NOMO-1 treated with dmso at 0.1 percent for 144 hours (cell line): ENCODE data around the gene PHKB.
"Not testable (repeated sequence)": the region's sequence is repeated elsewhere in the genome, so short reads cannot be mapped to it uniquely, and the experiment has no call there.

Source experiments
- DNase-seq: peaks from one replicate; lab custom pipeline; 2025; ENCODE audit not compliant: unreplicated experiment; lab: John Stamatoyannopoulos, UW

The PHKB gene

DNA sequence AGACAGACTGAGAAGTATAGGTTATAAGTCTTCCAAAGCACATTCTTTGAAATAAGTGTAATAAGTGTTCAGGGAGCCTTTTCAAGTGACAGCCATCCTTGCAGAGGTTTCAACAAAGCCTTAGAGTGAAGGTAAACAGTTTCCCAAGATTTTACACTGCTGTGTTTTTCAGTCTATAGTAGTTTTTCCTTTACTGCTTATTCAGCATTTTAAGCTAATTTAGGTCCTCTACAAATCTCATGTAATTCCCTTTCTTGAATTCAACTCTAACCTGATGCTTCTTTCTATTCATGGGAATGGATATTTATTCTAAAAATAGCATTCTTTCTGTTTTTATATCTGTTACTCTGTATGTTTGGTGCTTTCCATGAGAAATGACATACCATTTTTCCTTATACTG lies 211.3 kb downstream of the PHKB start:
- no peak for DNase-seq

DNA sequence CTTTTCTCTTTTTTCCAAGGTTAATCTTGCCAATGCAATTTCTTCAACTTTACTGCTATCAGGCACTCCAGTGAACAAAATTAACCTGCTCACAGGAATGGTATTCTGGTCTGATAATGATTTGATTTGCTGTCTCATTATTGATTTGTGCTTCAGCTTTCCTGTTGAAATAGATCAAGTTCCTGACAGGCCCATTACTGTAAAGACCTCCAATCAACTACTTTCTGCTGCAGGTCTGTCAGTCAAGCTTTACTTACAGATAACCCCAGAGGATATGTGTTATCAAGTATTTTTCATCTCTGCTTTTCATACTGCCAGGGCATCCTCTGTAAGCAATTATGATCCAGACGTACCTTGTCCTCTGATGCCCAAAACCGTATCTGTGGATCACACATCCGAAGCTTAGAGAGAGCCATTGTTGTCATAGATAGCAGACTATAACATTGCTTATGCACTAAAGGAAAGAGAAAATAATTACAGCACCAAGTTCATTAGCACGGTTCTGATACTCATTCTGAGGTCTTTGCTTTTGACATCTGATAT lies 215.6 kb downstream of the PHKB start:
- no peak for DNase-seq

DNA sequence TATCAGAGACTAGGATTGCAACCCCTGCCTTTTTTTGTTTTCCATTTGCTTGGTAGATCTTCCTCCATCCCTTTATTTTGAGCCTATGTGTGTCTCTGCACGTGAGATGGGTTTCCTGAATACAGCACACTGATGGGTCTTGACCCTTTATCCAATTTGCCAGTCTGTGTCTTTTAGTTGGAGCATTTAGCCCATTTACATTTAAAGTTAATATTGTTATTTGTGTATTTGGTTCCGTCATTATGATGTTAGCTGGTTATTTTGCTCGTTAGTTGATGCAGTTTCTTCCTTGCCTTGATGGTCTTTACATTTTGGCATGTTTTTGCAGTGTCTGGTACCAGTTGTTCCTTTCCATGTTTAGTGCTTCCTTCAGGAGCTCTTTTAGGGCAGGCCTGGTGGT lies 220.4 kb downstream of the PHKB start:
- DNase-seq = not testable (repeated sequence)

DNA sequence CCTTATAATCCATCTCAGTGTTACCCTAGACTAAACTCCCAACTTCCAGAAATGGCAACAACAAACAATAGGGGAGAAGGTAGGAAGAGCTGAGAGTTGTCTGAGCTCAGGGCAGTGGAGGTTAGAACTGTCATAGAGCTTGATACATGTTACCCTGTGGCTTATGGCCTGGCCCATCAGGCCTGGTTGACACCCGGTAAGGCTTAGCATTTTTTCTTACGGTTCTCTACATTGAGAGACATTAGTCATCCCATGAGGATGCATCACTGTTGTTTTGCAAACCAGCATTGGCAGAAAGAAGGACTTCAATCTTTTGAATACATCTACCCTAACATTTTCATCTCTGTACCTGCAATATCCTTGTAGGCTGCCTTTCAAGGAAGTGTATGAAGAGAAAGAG lies 226.6 kb downstream of the PHKB start:
- DNase-seq = no peak

DNA sequence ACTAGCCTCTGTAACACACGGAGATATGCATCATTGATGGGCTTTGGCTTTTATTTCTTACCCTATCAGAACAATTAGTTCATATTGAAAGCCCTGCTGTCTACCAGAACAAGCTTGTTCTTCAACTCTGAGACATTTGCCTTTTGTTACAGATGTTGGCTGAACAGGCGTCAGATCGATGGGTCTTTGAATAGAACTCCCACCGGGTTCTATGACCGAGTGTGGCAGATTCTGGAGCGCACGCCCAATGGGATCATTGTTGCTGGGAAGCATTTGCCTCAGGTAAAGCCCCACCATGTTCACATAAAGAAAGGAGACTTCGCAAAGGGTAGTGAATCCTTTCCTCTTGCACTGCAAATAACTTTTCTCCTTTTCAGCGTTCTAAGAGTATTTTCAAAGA lies 232.1 kb downstream of the PHKB start:
- DNase-seq = no peak

DNA sequence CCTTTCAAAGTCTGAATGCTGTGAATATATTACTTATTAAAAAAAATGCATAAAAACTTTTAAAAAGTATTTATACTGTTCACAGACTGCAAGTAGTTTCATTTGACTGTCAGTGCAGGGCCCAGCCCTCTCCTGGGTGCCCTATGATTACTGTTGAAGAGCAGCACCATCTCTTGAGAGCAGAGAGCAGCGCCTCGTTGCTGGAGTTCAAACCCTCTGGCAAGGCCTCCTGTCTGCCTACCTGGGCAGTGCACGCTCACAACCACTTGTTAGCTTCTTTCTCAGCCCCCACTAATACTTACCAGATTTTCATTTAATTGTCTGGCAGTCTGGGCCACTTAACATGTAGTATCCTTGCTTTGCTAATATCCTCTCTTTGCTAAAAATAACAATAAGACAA lies 233.4 kb downstream of the PHKB start:
- DNase-seq = no peak

DNA sequence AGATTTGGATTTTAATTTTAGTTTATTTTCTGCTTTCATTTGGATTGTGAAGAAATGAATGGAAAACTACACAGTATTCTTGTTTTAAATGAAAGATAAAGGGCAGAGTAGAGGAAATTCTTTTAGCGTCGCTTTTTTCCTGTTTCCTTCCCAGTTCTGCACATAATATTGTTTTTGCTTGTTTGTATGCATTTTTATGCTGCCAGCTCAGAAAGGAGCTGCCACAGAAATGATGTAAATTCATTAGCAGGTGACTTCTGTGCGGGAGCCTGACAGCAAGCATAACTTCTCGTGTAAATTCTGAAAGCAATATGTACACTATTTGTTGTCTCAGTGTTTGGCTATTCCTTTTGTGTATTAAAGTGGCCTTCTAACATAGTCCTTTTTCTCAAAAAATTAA lies 234.6 kb downstream of the PHKB start:
- no peak for DNase-seq

DNA sequence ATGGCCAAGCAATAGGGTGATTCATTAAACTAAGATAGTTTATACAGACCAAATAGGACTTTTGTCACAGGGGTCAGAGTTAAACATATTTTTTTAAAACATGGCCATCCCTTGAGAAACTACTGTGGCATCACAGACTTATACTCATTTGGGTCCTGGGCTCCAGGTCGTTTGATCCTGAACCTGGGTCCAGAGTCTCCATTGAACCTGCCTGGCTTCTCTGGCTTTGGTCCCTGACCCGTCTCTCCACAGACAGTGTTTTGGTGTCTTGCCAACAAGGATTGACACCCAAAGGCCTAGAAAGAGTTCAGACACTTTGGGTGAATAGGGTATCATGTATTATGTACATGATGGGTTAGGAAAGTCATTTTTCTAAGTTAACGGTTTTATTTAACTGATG lies 236.7 kb downstream of the PHKB start:
- DNase-seq = no peak

DNA sequence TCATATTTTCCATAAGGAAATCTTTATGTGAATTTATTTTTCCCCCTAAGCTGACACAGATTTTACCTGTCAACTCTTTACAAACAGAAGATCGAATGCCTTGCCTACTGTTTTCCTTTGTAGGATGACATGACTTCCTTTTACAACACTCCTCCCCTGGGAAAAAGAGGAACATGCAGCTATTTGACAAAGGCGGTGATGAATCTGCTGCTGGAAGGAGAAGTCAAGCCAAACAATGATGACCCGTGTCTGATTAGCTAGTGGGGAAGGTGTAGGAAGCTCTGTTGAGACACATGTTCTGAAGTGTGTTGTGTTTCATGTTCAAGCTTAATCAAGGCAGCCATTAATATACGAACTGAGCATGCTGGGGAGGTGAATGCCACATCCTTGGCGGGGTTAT lies 238.0 kb downstream of the PHKB start:
- DNase-seq = peak; percentile 10

DNA sequence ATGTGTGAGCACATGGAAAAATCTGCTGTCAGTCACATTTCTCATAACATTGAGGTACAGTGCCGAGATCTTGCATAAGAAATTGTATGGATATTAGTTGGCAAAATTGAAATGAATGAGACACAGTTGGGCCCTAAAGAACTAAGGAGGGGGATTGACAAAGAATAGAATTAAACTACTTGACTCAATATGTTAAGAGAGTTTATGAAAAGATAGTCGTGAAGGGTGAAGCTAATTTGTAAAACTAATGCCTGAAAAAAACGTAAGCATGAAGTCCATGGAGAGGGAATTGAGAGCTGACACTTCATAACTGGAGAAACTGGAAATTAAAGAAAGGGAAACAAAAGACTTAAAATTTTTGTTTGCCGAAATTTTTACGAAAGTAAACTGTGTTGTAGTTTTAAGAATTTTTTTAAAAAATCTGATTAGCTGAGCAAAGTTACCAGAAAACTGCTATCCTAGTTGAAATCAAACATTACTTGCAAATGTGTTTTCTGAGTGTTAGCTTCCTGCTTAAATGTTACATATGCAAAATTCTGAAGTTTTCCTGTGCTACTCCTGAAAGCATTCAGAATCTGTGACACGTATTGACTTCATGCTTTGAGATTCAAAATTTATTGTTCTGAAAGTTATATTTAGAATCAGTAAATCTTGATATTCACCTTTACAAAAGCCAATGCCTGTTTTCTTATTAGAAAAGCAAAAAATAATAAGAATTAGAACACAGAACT lies 239.9 kb downstream of the PHKB start:
- DNase-seq = no peak

DNA sequence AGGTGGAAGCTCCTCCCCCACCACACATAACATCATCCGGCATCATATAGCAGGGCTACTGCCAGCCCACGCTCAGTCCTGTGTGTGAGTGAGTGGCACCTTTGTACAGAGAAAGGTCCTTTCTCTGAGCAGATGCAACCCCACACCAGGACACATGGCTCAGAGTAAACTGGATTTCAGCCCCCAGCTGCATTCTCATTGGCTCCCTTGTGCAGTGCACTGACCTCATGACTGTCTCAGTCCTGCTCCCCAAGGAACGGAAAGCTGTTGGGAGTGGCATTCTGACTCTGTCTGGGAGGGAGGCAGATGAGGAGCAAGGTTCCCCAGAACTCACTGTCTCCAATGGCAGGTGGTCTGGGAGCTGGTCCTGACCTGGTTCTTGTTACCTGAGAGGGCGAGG lies 244.1 kb downstream of the PHKB start:
- DNase-seq = no peak

DNA sequence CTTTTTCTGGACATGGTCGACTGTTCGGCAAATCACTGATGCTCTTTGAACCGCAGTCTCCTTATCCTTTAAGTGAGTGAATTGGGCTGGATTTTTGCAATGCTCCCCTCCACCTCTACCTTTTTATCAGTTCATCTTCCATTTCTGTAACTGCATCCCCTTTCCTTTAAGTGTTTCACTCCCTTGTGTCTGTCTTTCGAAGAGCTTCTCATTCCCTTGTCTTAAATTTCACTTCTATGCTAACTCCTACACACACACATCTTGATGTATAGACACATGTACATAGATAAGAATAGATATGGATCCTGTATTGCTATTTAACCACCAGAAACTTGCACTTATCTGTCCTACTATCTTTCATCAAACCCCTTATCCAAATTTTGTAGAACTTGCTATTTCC lies 250.7 kb downstream of the PHKB start:
- DNase-seq = no peak

DNA sequence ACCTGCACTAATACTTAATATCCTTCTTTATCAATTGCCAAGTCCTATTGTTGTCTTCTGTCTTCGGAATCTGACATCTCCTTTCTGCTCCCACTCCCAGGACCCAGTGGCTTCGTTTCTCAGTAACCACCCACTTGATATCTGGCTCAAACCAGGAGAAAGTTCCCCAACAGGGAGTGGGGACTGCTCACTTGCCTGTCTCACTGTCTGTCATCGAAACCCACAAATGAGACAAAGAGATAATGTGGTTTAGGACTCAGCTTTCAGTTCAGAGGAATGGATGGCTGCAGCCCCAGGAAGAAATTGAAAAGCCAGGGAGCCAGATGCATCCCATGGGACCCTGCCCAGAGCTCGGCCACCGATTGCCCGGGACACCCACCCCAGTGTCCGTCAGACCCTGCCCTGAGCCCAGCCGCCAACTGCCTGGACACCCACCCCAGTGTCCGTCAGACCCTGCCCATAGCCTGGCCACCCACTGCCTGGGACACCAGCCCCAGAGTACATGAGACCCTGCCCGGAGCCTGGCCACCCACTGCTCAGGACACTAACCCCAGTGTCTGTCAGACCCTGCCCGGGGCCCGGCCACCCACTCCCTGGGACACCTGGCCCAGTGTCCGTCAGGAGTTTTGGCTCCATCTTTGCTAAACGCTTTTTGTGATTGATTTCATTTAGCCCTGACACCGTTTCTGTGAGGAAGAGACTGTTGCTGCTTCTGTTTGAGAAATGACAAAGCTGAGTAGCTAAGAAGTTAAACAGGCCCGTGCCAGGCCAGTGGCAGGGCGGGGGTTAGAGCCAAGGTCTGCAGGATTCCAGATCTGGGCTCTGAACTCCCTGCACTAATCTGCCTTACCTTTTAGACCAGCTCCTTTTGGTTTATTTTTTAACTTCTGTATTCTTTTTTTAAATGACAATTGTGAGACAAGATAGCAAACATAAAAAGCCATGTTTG lies 251.4 kb downstream of the PHKB start:
- no peak for DNase-seq

DNA sequence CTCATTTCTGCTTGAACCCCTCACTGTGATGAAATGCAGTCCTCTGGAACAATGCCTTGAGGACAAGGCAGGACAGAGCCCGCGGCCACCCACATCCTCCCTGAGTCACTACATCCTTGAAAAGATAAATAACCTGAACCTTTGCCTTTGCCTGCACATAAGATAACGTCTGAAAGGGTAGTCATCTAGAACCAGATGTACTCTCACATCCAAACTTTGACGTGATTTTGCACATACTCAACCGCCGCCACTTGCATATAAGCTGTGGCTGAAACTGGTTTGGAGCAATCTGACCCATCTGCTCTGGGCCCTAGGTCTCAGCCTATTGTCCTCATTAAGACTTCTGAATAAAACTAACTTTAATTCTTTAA lies 252.1 kb downstream of the PHKB start:
- no peak for DNase-seq

DNA sequence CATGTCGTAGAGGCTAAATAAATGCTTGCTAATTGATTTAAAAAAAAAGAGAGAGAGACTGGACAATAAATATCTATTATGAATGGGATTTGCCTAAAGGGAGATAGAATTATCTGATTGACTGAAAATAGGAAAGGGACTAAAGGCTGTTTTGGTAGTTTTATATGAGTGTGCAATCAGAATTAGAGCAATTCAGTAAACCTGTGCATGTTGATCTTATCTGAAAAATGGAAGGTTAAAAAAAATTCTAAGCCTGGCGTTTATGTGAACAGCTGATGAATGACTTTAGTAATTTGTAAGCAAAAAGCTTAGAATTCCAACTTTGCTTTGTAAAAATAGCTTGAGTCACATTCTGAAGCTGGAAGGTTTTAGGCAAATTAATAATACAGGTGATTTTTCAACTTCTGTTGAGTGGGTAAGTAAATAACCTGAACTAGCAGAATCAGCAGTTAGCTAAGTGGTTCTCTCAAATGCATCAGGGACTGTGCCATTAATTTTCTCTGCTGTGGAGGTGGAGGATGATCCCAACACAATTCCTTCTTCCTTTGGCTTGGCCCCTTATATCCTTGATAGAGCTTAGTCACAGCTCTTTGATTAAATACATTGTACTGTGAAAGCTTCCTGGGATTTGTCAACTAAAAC lies 254.4 kb downstream of the PHKB start:
- DNase-seq = no peak

DNA sequence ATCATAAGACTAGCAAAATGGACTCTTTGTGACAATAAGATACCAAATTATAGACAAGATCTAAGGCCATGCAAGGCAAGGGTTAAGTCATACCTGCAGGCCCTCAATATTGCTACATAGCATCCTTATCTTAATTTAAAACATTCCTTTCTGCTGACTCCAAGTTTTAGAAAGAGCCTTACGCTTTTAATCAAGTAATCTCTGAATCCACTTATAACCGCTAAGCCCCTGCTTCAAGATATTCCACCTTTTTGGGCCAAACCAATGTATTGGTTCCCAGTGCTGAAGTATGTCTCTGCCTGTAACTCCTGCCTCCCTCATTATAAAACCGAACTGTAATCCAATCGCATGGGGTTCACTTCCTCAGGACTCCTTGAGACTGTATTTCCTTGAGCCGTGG lies 255.4 kb downstream of the PHKB start:
- DNase-seq = no peak

DNA sequence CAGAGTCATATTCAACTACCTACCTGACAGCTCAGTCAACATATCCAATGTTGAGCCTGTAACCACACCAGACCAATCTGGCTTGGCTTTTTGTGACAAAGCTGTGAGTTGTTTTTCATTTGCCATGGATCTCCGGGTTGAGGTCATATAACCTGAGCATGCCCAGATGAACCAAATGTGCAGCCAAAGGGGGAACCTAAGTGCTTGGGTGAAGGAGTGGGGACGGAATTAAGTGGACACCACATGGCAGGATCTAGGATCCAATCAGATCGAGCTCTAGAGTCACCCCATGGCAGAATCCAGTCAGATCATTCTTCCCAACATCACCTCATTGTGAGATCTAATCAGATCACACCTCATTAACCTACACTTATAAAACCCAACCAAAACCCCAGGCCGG lies 258.6 kb downstream of the PHKB start:
- no peak for DNase-seq

DNA sequence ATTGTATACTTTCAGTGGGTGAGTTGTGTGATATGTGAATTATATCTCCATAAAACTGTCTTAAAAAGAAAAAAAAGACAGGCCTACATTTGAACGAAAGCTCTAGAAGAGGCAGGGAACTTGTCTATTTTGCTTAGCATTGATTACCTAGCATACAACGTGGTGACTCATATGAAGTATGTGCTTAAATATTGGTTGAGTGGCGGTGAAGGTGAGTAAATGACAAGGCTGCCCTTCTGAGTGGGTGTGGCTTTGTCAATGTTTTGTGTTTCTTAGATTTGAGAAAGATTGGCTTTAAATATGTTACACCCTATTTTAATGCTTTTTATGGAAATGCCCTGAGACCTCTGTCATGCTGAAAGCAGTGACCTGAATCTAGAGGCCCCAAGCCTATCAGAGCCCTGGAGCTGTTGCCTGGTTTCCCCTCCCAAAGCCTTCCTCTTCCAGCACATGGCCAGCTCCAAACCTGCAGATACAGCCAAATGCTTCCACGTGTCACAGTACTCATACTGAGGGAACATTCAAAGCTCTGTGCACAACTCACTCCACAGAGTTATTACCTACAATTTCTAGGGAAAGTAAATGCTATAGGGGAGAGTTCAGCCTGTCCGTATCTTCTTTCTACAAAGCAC lies 260.0 kb downstream of the PHKB start:
- DNase-seq = no peak

DNA sequence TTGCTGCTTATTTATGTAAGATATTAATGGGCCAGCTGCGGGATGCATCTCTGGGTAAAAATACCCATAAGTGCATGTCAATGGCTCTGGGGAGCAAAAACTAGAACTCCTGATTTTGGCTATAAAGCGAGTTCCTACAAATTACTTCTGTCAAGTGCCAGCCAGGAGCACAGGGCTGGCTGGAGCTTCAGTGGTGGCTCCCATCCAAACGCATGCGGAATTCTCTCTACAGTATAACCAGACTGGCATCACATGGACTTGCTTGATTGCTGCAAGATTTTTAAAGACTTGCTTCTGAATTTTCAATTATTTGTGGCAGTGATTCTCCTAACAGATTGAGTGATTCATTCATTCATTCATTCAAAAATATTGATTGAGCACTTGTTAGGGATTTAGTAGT lies 260.9 kb downstream of the PHKB start:
- no peak for DNase-seq

DNA sequence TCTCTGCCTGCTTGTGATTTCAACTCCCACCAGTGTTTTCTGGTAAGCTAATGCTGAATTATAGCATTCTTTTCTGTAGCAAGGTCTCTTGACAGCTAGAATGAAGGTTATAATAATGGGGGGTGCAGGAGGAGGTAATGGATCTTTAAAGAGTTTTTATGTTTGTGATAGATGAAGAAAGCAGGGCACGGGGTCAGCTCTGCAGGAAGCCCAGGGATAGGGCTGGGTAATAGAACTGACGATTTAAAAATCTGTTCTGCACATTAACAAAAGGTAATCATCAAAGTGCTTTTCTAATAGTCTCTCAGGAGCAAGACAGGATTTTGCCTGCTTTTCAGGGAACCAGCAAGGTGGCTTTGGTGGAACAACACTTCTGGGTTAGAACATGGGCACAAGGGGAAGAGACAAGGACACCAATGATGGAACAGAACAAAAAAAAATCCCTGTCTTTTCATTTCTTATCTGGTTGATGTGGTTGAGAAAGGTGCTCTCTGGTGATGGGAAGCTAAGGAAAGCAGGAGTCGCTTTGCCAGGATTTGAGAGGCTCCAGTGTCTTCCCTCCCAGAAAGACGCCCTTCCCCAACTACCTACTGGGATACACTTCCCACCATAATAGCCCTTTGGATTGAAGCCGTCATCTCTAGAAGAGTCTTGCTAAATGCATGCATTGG lies 263.1 kb downstream of the PHKB start:
- no peak for DNase-seq
